Transverse colon (tissue), 4 donors: ENCODE results near the gene KATNB1. TPM values are rescaled to one million over a fixed set of nuclear protein-coding genes. Genes with fewer than 3 reads are reported as not detected.

Experiments
- DNase-seq: peaks from one replicate; pipeline ENCODE4 v3.0.0-alpha.2; 2019
- H3K27ac ChIP-seq, 4 donors: fragments of 200-600 bp; sonication (generic); 2 replicates each; pipeline ENCODE4 v1.5.1; 2016 to 2018; ENCODE audit warnings: inconsistent platforms in 4 of 4
- H3K27me3 ChIP-seq: fragments of 200-600 bp; sonication (generic); 2 replicates; pipeline ENCODE4 v1.5.1; 2017; ENCODE audit warnings: inconsistent platforms
- H3K36me3 ChIP-seq, 4 donors: fragments of 200-600 bp; sonication (generic); 2 replicates each; pipeline ENCODE4 v1.5.1; 2017 to 2019; ENCODE audit warnings: inconsistent platforms in 4 of 4
- H3K4me1 ChIP-seq, 4 donors: fragments of 200-600 bp; sonication (generic); 2 replicates each; pipeline ENCODE4 v1.5.1; 2017 to 2020; ENCODE audit warnings: inconsistent platforms in 4 of 4
- H3K4me3 ChIP-seq, 4 donors: fragments of 200-600 bp; sonication (generic); 1 replicate in 1 of 4; 2 replicates in 3 of 4; pipeline versions ENCODE4 v1.5.1 to v1.6.1; 2017 to 2019; ENCODE audit warnings: inconsistent platforms in 4 of 4
- H3K9me3 ChIP-seq, 2 donors: fragments of 200-600 bp; sonication (generic); 2 replicates each; pipeline ENCODE4 v1.5.1; 2017 to 2019; ENCODE audit warnings: inconsistent platforms in 2 of 2
- CTCF ChIP-seq, 5 experiments: fragments of 200-600 bp in 3 of 5; fragments of 450-650 bp in 2 of 5; sonication (generic) in 3 of 5; IDR thresholded peaks; 1 replicate in 2 of 5; 2 replicates in 3 of 5; pipeline ENCODE4 v1.5.1; 2016 to 2017; ENCODE audit warnings: antibody characterized with exemption in 5 of 5, inconsistent platforms in 3 of 5, mild to moderate bottlenecking in 2 of 5, moderate library complexity in 1 of 5
- EP300 ChIP-seq: sonication (generic); formaldehyde crosslinking; IDR thresholded peaks from one replicate; pipeline ENCODE4 v1.6.1; 2017; ENCODE audit warnings: antibody characterized with exemption, low read depth
- POLR2A ChIP-seq: fragments of 450-650 bp; IDR thresholded peaks from one replicate; pipeline ENCODE4 v1.6.1; 2016; ENCODE audit warnings: antibody characterized with exemption, mild to moderate bottlenecking, moderate library complexity
- POLR2AphosphoS5 ChIP-seq, 3 donors: sonication (generic); formaldehyde crosslinking; IDR thresholded peaks; one replicate each; pipeline ENCODE4 v1.6.1; 2016; ENCODE audit warnings: antibody characterized with exemption in 3 of 3
- WGBS, 2 donors: methylation state at CpG; one replicate each; pipeline ENCODE4 v1.1.5; 2018; ENCODE audit warnings: low coverage in 1 of 2; 5-methylcytosine and 5-hydroxymethylcytosine counted together
- in situ Hi-C, 4 donors: fragments of 200-750 bp; cut with MboI; loops; one replicate each; pipeline versions ENCODE4 v1.15.0 to v1.15.1; 2017; ENCODE audit warnings: low sequenced_read_pairs in 3 of 4, low pct_ligation_motif_present in 1 of 4, low pct_unique_long_range_greater_than_20kb in 1 of 4
- intact Hi-C: fragments of 100-400 bp; cut with DNase I; formaldehyde crosslinking; loops from one replicate; pipeline ENCODE4 v1.15.1; 2023; ENCODE audit warnings: low total_unique reads
- total RNA-seq, 4 donors: library from RNA; depleted of rRNA; stranded (reverse); fragments of >200 nt; gene quantifications; one replicate each; pipeline ENCODE4 v1.1.0, GENCODE V29; 2016

Gene KATNB1
- total RNA-seq, 4 donors from 2014 or later = 11.3 to 28.4 (median 22.3) TPM

DNA sequence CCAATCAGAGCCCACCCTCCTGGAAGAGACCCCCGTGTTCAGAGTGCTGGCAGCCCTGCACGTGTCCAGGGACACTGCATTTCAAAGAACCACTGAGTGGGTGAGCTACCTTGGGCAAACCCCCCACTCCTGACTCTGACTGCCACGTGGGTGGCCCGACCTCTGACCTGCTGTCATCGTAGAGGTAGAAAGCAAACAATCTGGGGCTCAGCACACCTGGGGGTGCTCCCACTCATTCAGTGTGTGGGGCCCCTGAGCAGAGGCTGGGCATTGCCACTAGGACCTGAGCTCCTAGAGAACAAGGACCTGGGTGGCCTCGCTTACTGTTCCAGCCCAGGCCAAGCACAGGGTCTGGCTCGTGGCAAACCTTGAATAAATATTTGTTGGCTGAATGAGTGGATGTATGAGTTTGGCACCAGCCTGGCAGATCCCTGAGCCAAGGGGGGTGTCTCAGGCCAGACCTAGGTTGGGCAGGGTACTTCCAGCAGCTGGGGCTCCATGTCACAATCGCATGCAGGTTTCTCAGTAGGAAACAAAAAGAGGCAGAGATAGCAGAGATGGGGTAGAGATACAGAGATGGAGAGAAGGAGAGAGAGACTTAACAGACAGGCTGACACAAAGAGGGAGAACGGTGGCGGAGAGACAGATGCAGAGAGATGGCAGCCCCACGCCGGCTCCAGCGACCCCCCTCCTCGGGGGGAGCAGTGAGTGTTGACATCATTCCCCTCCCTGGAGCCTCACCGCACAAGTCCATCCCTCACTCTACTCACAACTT lies 46.4 kb upstream of the KATNB1 start:
- WGBS, 2 donors = 0 to 53% methylated on average over 1 to 13 of the region's 15 CpGs
- TF ChIP-seq POLR2AphosphoS5 (IDR thresholded peaks at IDR 0.05) (no peak), CTCF (IDR thresholded peaks at IDR 0.05) (no peak), EP300 (no peak)

DNA sequence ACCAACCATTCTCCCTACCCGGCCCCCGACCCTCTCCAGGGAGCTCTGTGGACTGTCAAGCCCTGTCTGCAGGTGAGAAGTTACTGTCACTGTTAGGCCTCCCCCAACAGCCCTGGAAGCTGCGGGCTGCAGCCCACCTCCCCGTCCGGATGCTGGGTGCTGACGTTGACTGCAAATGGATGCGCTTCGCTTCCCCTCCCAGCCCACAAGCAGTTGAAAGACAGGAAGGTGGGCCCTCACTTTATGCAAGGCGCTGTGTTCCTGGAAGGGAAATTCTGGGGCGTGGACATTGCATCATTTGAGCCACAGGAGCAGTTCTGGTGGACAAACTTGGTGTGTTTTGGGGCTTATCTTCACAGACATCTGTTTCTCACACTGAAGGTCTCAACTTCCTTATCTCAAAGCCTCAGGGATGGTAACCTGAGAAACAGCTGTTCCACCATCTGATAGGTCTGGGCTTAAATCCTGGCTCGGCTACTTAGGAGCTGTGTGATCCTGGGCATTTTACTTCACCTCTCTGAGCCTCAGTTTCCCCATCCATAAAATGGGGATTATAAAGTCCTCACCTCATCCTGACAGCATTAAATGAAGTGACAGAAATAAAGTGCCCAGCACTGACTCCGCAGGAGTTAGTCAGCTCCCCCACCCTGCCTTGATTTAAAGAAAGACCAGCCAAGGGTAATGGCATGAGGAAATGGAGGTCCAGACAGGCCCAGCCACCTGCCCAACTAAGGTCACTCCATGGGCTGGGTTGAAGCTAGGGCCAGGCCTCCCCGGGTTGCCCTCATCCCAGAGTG lies 45.6 kb upstream of the KATNB1 start:
- Histone ChIP-seq H3K36me3 (no peaks in the 10 kb centered on the region), H3K27ac (no peak overlapping the region), H3K4me3 (no peak overlapping the region), H3K9me3 (no peaks in the 10 kb centered on the region), H3K4me1 (no peaks in the 10 kb centered on the region), H3K27me3 (no peaks in the 10 kb centered on the region)
- intact Hi-C loops = no loop called here
- 0 to 68% methylated on average over 1 to 13 of the region's 13 CpGs for WGBS, 2 donors
- in situ Hi-C loops = no loop called here
- DNase-seq = no peak
- TF ChIP-seq EP300 = no peak
- no peak for TF ChIP-seq CTCF (IDR thresholded peaks at IDR 0.05)
- TF ChIP-seq POLR2AphosphoS5 (IDR thresholded peaks at IDR 0.05) = no peak
- TF ChIP-seq POLR2A = no peak

More for the DNA sequence above, 46.4 kb upstream of the KATNB1 start:
- no peak overlapping the region for H3K4me3 ChIP-seq
- no peaks in the 10 kb centered on the region for H3K4me1 ChIP-seq
- no peaks in the 10 kb centered on the region for H3K36me3 ChIP-seq
- no peaks in the 10 kb centered on the region for H3K27me3 ChIP-seq
- DNase-seq = no peak
- H3K9me3 ChIP-seq = no peaks in the 10 kb centered on the region
- in situ Hi-C loops = no loop called here
- H3K27ac ChIP-seq = no peak overlapping the region
- intact Hi-C loops = no loop called here

- Histone ChIP-seq H3K27me3 (no peaks in the 10 kb centered on the region), H3K27ac (no peak overlapping the region), H3K4me3 (no peak overlapping the region), H3K9me3 (no peaks in the 10 kb centered on the region), H3K36me3 (no peaks in the 10 kb centered on the region), H3K4me1 (no peaks in the 10 kb centered on the region)
- no peak for DNase-seq
- no peak for TF ChIP-seq POLR2A
- no peak for TF ChIP-seq POLR2AphosphoS5 (IDR thresholded peaks at IDR 0.05)
- TF ChIP-seq CTCF (IDR thresholded peaks at IDR 0.05) = no peak
- no peak for TF ChIP-seq EP300
- intact Hi-C loops = no loop called here
- WGBS, 2 donors = 79 to 80% methylated on average over 2 to 4 of the region's 4 CpGs
- in situ Hi-C loops = no loop called here
Observed at GRCh38 chr16:57690782-57691471, 44.6 kb upstream of the KATNB1 start.

DNA sequence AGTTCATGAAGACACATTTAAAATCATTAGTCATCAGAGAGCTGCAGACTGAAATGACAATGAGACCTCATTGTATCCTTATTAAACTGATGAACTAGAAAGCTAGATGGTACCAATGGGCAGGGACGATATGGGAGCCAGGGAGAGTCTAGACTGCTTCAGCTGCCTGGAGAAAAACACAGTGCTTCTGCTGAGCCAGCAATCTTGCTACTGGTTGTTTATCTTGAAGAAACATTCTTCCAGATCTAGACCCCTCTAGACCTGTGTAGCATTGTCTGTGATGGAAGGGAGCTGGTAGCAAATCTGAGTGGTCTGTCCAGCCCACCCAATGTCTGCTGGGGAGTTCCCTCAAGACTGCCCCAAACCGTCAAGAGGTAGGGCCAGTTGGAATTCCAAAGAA lies 42.9 kb upstream of the KATNB1 start:
- intact Hi-C loops = no loop called here
- TF ChIP-seq CTCF (IDR thresholded peaks at IDR 0.05) = no peak
- WGBS, 2 donors = no CpG with 5 or more reads among the region's 2 CpGs

More for the DNA sequence above, 42.9 kb upstream of the KATNB1 start:
- H3K4me1 ChIP-seq = no peaks in the 10 kb centered on the region
- H3K27me3 ChIP-seq = no peaks in the 10 kb centered on the region
- no peaks in the 10 kb centered on the region for H3K36me3 ChIP-seq
- in situ Hi-C loops = no loop called here
- DNase-seq = no peak
- H3K27ac ChIP-seq = no peak overlapping the region
- no peaks in the 10 kb centered on the region for H3K9me3 ChIP-seq
- no peak overlapping the region for H3K4me3 ChIP-seq
